Activated CD4-positive, alpha-beta T cell treated with anti-CD3 and anti-CD28 coated beads, Interleukin-2, amount 10 ng/mL, durations not matched to agents 7 days and 5 days (primary cell): ENCODE results near the gene XKRX. TPM values are rescaled to one million over a fixed set of nuclear protein-coding genes. Genes with fewer than 3 reads are reported as not detected.

Experiments
- CTCF ChIA-PET: fragments of 350-600 bp; sonication (Branson Sonifier 250); formaldehyde crosslinking; loops from one replicate; lab custom pipeline; 2021; ENCODE audit warnings: antibody characterized with exemption; lab: Charles Lee
- POLR2A ChIA-PET: fragments of 350-600 bp; sonication (Branson Sonifier 250); formaldehyde crosslinking; loops from one replicate; lab custom pipeline; 2021; ENCODE audit warnings: antibody characterized with exemption; lab: Charles Lee
- DNase-seq: peaks from one replicate; pipeline ENCODE4 v3.0.0-alpha.2; 2020
- H3K27ac Mint-ChIP-seq: one replicate; pipeline ENCODE4 v1.8.0; 2021; ENCODE audit warnings: mild to moderate bottlenecking, moderate library complexity, mixed read lengths
- H3K27me3 Mint-ChIP-seq: one replicate; pipeline ENCODE4 v1.8.0; 2021; ENCODE audit warnings: mixed read lengths
- H3K36me3 Mint-ChIP-seq: one replicate; pipeline ENCODE4 v1.8.0; 2021; ENCODE audit warnings: low read depth, mixed read lengths
- H3K4me1 Mint-ChIP-seq: one replicate; pipeline ENCODE4 v1.8.0; 2021; ENCODE audit warnings: mixed read lengths
- H3K4me3 Mint-ChIP-seq: one replicate; pipeline ENCODE4 v1.8.0; 2021; ENCODE audit warnings: mild to moderate bottlenecking, moderate library complexity, mixed read lengths
- H3K9me3 Mint-ChIP-seq: one replicate; pipeline ENCODE4 v1.8.0; 2021; ENCODE audit warnings: mixed read lengths
- total RNA-seq, 2 experiments: library from RNA; stranded (reverse); gene quantifications; one replicate each; pipeline ENCODE4 v1.2.3, GENCODE V29; 2021

The XKRX gene
- total RNA-seq, result under 1 TPM; 0.08 to 0.12 TPM

DNA sequence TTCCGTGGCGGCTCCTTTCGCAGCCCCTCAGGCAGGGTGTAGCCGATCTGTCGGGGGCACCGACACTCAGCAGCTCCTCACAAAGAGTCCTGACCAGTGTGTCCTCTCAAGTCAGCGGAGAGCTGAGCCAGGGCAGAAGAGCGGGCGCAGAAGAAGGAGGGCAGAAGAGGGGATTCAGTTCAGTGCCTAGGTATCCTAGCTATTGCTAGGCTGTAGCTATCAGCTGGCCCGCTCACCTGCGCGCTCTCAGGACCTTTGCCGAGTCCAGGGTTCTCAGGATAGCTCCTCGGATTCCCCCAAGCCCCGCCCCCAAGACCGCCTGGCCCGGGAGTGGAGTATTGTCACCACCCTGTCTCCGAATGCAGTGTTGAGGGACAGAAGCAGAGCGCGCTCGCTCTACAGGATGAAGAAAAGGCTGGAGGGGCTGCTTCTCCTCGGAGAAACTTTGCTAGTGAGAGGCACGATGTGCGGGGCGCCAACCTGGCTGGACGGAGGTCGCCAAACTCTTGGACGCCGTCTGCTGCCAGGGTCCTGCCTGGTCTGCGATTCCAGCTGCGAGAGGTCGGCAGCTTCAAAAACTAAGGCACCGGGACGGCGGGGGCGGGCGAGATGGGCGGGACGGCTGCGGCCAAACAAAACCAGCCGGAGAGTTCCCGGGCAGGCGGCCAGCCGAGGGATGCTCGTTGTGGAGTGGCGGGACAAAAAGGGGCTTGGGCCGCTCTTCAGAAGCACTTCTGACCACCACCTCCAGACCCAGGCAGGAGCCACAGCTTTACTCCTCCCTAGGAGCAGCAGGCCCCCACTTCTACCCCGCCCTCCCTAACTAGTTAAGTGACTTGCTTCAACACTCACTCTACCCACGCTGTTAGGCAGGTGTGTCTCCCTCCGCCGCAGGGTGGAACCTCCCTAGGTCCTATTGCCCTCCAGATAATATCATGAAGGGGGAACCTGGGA is at the start of gene XKRX:
Gene XKRX (minus strand): TSS at position 258 of the 954 bp plus-strand sequence. CDS start 613 bp downstream, outside the sequence.
- ChIA-PET POLR2A (interaction anchor here (0.6 kb wide), 1 partner anchor 68 kb away, joined by 5 read pairs; no protein-coding TSS in a partner anchor), CTCF (no interaction called here)
- Mint-ChIP-seq H3K36me3 (peaks cover 5% of the 10 kb centered on the region), H3K27me3 (no peaks in the 10 kb centered on the region), H3K4me3 (peak within 1 kb of the TSS; percentile 80), H3K9me3 (no peaks in the 10 kb centered on the region), H3K4me1 (peaks cover 19% of the 10 kb centered on the region), H3K27ac (no peak within 1 kb of the TSS)
- peak; percentile 16 for DNase-seq

GRCh38 chrX:100976211-100976610 is 47.5 kb upstream of the XKRX start:
- Mint-ChIP-seq H3K9me3 (no peaks in the 10 kb centered on the region), H3K27me3 (no peaks in the 10 kb centered on the region), H3K36me3 (no peaks in the 10 kb centered on the region), H3K27ac (no peak overlapping the region), H3K4me3 (no peak overlapping the region), H3K4me1 (no peaks in the 10 kb centered on the region)
- no peak for DNase-seq
- ChIA-PET CTCF (no interaction called here), POLR2A (no interaction called here)

GRCh38 chrX:100975212-100975611 is 46.5 kb upstream of the XKRX start:
- CTCF ChIA-PET, result no interaction called here
- no peaks in the 10 kb centered on the region for H3K36me3 Mint-ChIP-seq
- H3K4me1 Mint-ChIP-seq, result no peaks in the 10 kb centered on the region
- POLR2A ChIA-PET, result no interaction called here
- H3K27me3 Mint-ChIP-seq, result no peaks in the 10 kb centered on the region
- no peaks in the 10 kb centered on the region for H3K9me3 Mint-ChIP-seq
- no peak for DNase-seq
- no peak overlapping the region for H3K27ac Mint-ChIP-seq
- no peak overlapping the region for H3K4me3 Mint-ChIP-seq

- Mint-ChIP-seq H3K27ac (no peak overlapping the region), H3K4me3 (no peak overlapping the region), H3K36me3 (no peaks in the 10 kb centered on the region), H3K27me3 (no peaks in the 10 kb centered on the region), H3K4me1 (no peaks in the 10 kb centered on the region), H3K9me3 (no peaks in the 10 kb centered on the region)
- ChIA-PET CTCF (no interaction called here), POLR2A (no interaction called here)
- no peak for DNase-seq
Measured at GRCh38 chrX:100973411-100973810, 44.7 kb upstream of the XKRX start.

- Mint-ChIP-seq H3K36me3 (no peaks in the 10 kb centered on the region), H3K27me3 (no peaks in the 10 kb centered on the region), H3K4me1 (no peaks in the 10 kb centered on the region), H3K4me3 (no peak overlapping the region), H3K9me3 (no peaks in the 10 kb centered on the region), H3K27ac (no peak overlapping the region)
- DNase-seq, result no peak
- CTCF ChIA-PET, result no interaction called here
- POLR2A ChIA-PET, result no interaction called here
Measured at GRCh38 chrX:100969936-100970335, 41.2 kb upstream of the XKRX start.

GRCh38 chrX:100969408-100969807 is 40.7 kb upstream of the XKRX start, which contains the start of gene ARL13A:
ARL13A (plus strand) TSS chrX:100969708; CDS start chrX:100973690, 3,982 bp downstream.
- H3K27me3 Mint-ChIP-seq, result no peaks in the 10 kb centered on the region
- POLR2A ChIA-PET, result no interaction called here
- CTCF ChIA-PET, result no interaction called here
- no peak within 1 kb of the TSS for H3K4me3 Mint-ChIP-seq
- DNase-seq, result no peak
- no peaks in the 10 kb centered on the region for H3K9me3 Mint-ChIP-seq
- no peak within 1 kb of the TSS for H3K27ac Mint-ChIP-seq
- no peaks in the 10 kb centered on the region for H3K36me3 Mint-ChIP-seq
- H3K4me1 Mint-ChIP-seq, result no peaks in the 10 kb centered on the region

DNA sequence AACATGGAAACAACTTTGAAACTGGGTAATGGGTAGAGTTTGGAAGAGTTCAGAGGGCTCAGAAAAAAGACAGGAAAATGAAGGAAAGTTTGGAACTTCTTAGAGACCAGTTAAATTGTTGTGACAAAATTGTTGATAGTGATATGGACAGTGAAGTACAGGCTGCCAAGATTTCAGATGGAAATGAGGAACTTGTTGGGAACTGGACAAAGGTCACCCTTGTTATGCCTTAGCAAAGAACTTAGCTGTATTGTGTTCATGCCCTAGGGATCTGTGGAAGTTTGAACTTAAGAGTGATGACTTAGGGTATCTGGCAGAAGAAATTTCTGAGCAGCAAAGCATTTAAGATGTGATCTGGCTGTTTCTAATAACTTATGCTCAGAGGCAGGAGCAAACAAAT is 35.6 kb upstream of the XKRX start:
- DNase-seq, result no peak
- Mint-ChIP-seq H3K36me3 (no peaks in the 10 kb centered on the region), H3K27ac (no peak overlapping the region), H3K27me3 (no peaks in the 10 kb centered on the region), H3K9me3 (no peaks in the 10 kb centered on the region), H3K4me3 (no peak overlapping the region), H3K4me1 (no peaks in the 10 kb centered on the region)
- POLR2A ChIA-PET, result no interaction called here
- CTCF ChIA-PET, result no interaction called here

DNA sequence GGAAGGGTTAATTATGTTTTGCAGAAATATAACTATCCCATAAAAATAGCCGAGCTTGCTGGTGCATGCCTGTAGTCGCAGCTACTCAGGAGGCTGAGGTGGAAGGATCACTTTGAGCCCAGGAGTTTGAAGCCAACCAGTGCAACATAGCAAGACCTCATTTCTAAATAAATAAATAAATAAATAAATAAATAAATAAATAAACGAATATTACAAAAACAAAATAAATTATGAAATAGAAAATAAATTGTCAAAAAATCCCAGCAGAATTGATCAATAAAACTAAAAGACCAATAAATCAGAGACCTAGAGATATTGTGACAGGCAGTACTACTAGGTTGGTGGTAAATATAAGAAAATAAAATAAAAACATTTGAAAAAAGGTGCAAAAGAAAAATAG is 34.1 kb upstream of the XKRX start:
- Mint-ChIP-seq H3K9me3 (no peaks in the 10 kb centered on the region), H3K27me3 (no peaks in the 10 kb centered on the region), H3K27ac (no peak overlapping the region), H3K4me3 (no peak overlapping the region), H3K36me3 (no peaks in the 10 kb centered on the region), H3K4me1 (no peaks in the 10 kb centered on the region)
- CTCF ChIA-PET, result no interaction called here
- POLR2A ChIA-PET, result no interaction called here
- no peak for DNase-seq

DNA sequence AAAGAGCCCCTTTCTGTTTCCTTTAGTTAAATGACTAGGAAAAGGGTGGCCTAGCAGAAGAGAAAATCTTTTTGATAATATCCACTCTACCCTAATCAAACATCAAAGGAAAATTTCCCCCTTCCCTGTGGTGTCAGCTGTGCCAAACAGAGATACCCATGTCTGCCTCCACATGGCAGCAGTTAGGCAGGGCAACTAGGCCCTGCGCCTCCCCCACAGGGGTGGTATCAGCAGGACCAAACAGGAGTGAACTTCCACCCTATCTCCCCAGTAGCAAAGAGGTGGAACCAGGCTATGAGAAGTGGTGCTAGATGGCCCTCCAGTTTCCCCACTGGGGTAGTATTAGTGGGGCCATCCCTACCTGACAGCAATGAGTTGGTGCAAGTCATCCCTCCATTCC is 19.8 kb upstream of the XKRX start:
- no peaks in the 10 kb centered on the region for H3K4me1 Mint-ChIP-seq
- H3K27ac Mint-ChIP-seq, result no peak overlapping the region

DNA sequence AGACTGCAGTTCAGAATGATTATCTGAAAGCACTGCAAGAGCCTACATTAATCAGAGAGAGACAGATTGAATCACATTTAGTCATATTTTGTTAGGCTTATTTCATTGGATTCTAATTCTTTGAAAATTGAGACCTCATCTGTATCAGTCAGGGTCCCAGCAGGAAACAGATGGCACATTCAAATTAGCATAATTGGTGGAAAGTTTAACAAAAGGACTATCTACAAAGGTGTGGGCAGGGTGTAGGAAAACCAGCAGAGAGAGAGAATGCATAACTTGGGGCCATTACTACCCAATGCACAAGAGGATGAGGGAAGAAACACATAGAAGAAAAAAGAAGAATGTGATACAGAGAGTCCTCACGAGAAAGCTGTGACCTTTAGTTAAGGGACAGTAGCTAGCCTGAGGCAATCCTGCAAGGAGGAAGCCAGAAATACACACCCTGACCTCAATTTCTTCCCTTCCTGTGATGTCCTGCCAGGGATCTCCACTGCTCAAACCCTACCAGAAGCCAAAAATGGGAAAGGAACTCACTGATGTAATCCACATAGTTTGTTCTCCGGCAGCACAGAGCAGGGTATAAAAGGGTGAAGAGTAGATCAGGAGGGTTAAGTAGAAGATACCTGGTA is 17.7 kb upstream of the XKRX start:
- DNase-seq, result no peak
- Mint-ChIP-seq H3K9me3 (no peaks in the 10 kb centered on the region), H3K4me1 (no peaks in the 10 kb centered on the region), H3K27me3 (no peaks in the 10 kb centered on the region), H3K36me3 (no peaks in the 10 kb centered on the region), H3K27ac (no peak overlapping the region), H3K4me3 (no peak overlapping the region)
- ChIA-PET CTCF (no interaction called here), POLR2A (no interaction called here)

More for the DNA sequence above, 19.8 kb upstream of the XKRX start:
- no peaks in the 10 kb centered on the region for H3K9me3 Mint-ChIP-seq
- H3K27me3 Mint-ChIP-seq, result no peaks in the 10 kb centered on the region
- no peak for DNase-seq
- ChIA-PET CTCF (no interaction called here), POLR2A (no interaction called here)
- no peaks in the 10 kb centered on the region for H3K36me3 Mint-ChIP-seq
- no peak overlapping the region for H3K4me3 Mint-ChIP-seq

DNA sequence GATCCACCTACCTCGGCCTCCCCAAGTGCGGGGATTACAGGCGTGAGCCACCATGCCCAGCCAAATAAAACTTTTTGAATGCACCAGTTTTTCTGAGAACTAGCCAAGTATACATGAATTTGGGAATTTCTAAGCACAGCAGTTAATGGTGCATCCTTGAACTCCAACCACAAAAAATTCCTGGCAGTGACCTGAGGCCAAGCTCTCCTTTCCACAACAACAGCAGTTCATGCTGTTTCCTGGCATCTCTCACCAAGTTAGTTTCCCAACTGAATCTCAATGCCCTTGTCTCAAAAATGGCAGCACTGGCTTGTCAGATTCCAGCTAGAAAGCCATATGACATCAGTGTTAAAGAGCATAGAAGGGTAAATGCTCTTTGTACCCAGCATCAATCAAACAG is 15.9 kb upstream of the XKRX start:
- Mint-ChIP-seq H3K4me1 (peaks cover under 1% of the 10 kb centered on the region), H3K27ac (no peak overlapping the region), H3K9me3 (no peaks in the 10 kb centered on the region), H3K27me3 (no peaks in the 10 kb centered on the region), H3K4me3 (no peak overlapping the region), H3K36me3 (no peaks in the 10 kb centered on the region)
- ChIA-PET CTCF (no interaction called here), POLR2A (no interaction called here)
- no peak for DNase-seq

- peaks cover 6% of the 10 kb centered on the region for H3K4me1 Mint-ChIP-seq
- no peak overlapping the region for H3K4me3 Mint-ChIP-seq
- ChIA-PET POLR2A (no interaction called here), CTCF (no interaction called here)
- no peaks in the 10 kb centered on the region for H3K9me3 Mint-ChIP-seq
- H3K27ac Mint-ChIP-seq, result no peak overlapping the region
- no peak for DNase-seq
- no peaks in the 10 kb centered on the region for H3K36me3 Mint-ChIP-seq
- no peaks in the 10 kb centered on the region for H3K27me3 Mint-ChIP-seq
Measured at GRCh38 chrX:100939333-100939732, 10.6 kb upstream of the XKRX start.

DNA sequence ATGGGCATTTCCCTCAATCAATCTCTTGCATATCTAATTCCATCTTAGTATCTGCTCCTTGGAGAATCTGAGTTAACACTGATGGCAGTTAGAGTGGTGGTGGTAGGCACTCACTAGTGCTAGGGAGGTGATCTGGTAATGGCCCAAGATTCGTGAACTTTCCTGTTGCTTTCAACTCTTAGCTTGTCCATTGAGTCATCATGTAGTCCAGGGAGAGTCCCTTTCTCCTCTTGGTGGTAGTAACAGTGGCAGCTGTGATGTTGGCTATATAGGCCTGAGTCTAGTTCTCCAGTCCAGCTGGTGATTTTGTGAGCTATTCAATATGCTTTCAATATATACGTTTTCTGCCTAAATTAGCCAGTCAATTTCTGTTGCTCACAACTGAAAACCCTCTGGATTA is 7.0 kb upstream of the XKRX start:
- CTCF ChIA-PET, result interaction anchor here (0.6 kb wide), 1 partner anchor 968 kb away, joined by 5 read pairs; no protein-coding TSS in a partner anchor

More for the DNA sequence above, 7.0 kb upstream of the XKRX start:
- H3K9me3 Mint-ChIP-seq, result no peaks in the 10 kb centered on the region
- H3K36me3 Mint-ChIP-seq, result peaks cover 5% of the 10 kb centered on the region
- DNase-seq, result no peak
- H3K4me3 Mint-ChIP-seq, result no peak overlapping the region
- POLR2A ChIA-PET, result no interaction called here
- H3K27ac Mint-ChIP-seq, result no peak overlapping the region
- no peaks in the 10 kb centered on the region for H3K27me3 Mint-ChIP-seq
- peaks cover 15% of the 10 kb centered on the region for H3K4me1 Mint-ChIP-seq
